Neuronal stem cell (in vitro differentiated cells): ENCODE measurements around the gene HTR3E. TPM values are rescaled to one million over a fixed set of nuclear protein-coding genes. Genes with fewer than 3 reads are reported as not detected.

Experiments used
- DNase-seq: peaks from one replicate; pipeline ENCODE4 v3.0.0-alpha.2; 2013; ENCODE audit warnings: low spot score
- H2AFZ ChIP-seq: one replicate; pipeline ENCODE4 v1.6.1; 2013; ENCODE audit warnings: mild to moderate bottlenecking, low read length, inconsistent platforms
- H2AK5ac ChIP-seq: 2 replicates; pipeline ENCODE4 v1.6.1; 2013; ENCODE audit warnings: low read depth, mild to moderate bottlenecking, inconsistent platforms, low read length, moderate library complexity, mixed read lengths
- H2BK120ac ChIP-seq: 2 replicates; pipeline ENCODE4 v1.6.1; 2013; ENCODE audit warnings: low read depth, mild to moderate bottlenecking, inconsistent platforms, low read length, moderate library complexity, mixed read lengths
- H2BK12ac ChIP-seq: one replicate; pipeline ENCODE4 v1.6.1; 2013; ENCODE audit warnings: low read length, inconsistent platforms
- H2BK15ac ChIP-seq: 2 replicates; pipeline ENCODE4 v1.6.1; 2013; ENCODE audit warnings: mild to moderate bottlenecking, low read length, inconsistent platforms, mixed read lengths
- H2BK5ac ChIP-seq: one replicate; pipeline ENCODE4 v1.6.1; 2013; ENCODE audit warnings: inconsistent platforms, mild to moderate bottlenecking, low read length, moderate library complexity
- H3K14ac ChIP-seq: one replicate; pipeline ENCODE4 v1.6.1; 2013; ENCODE audit warnings: low read length, inconsistent platforms
- H3K18ac ChIP-seq: 2 replicates; pipeline ENCODE4 v1.6.1; 2013; ENCODE audit warnings: low read length, inconsistent platforms
- H3K23ac ChIP-seq: 2 replicates; pipeline ENCODE4 v1.6.1; 2013; ENCODE audit warnings: low read depth, mild to moderate bottlenecking, mixed read lengths, low read length, inconsistent platforms; ENCODE audit not compliant: poor library complexity
- H3K27ac ChIP-seq: replicated peaks from 3 replicates; pipeline ENCODE4 v1.5.1; 2013; ENCODE audit warnings: low read length, inconsistent platforms
- H3K27me3 ChIP-seq, 3 experiments: 2 replicates each; pipeline ENCODE4 v1.6.1; 2013; ENCODE audit warnings: low read length in 3 of 3, mild to moderate bottlenecking in 2 of 3, inconsistent platforms in 1 of 3, low read depth in 1 of 3, mixed read lengths in 1 of 3, moderate library complexity in 1 of 3; ENCODE audit not compliant: control insufficient read depth in 3 of 3, insufficient read depth in 3 of 3
- H3K36me3 ChIP-seq, 2 donors: replicated peaks in 1 of 2; 2 replicates each; pipeline ENCODE4 v1.6.1; 2013; ENCODE audit warnings: low read length in 2 of 2; ENCODE audit not compliant: control insufficient read depth in 2 of 2, insufficient read depth in 2 of 2
- H3K4ac ChIP-seq: 2 replicates; pipeline ENCODE4 v1.6.1; 2013; ENCODE audit warnings: inconsistent platforms, mild to moderate bottlenecking, low read length, moderate library complexity
- H3K4me1 ChIP-seq, 2 donors: 1 replicate in 1 of 2; 2 replicates in 1 of 2; pipeline ENCODE4 v1.6.1; 2013; ENCODE audit warnings: low read length in 2 of 2, low read depth in 1 of 2; ENCODE audit not compliant: control insufficient read depth in 2 of 2, insufficient read depth in 1 of 2
- H3K4me2 ChIP-seq: one replicate; pipeline ENCODE4 v1.6.1; 2013; ENCODE audit warnings: mild to moderate bottlenecking, low read length, inconsistent platforms; ENCODE audit not compliant: insufficient read depth, poor library complexity, severe bottlenecking
- H3K4me3 ChIP-seq, 2 donors: 2 replicates each; pipeline ENCODE4 v1.5.1; 2013; ENCODE audit warnings: low read length in 2 of 2, mild to moderate bottlenecking in 2 of 2, inconsistent platforms in 1 of 2, moderate library complexity in 1 of 2
- H3K79me1 ChIP-seq: one replicate; pipeline ENCODE4 v1.6.1; 2013; ENCODE audit warnings: low read depth, mild to moderate bottlenecking, inconsistent platforms, low read length, moderate library complexity
- H3K9ac ChIP-seq: one replicate; pipeline ENCODE4 v1.6.1; 2013; ENCODE audit warnings: mild to moderate bottlenecking, low read depth, low read length, inconsistent platforms; ENCODE audit not compliant: poor library complexity
- H3K9me3 ChIP-seq, 2 donors: replicated peaks in 1 of 2; 2 replicates each; pipeline versions ENCODE3 to v1.6.1; 2013; ENCODE audit warnings: low read length in 2 of 2, mild to moderate bottlenecking in 2 of 2, inconsistent platforms in 1 of 2, low read depth in 1 of 2, mixed read lengths in 1 of 2, moderate library complexity in 1 of 2; ENCODE audit not compliant: control insufficient read depth in 2 of 2, insufficient read depth in 1 of 2
- H4K8ac ChIP-seq: one replicate; pipeline ENCODE4 v1.6.1; 2013; ENCODE audit warnings: low read depth, mild to moderate bottlenecking, inconsistent platforms, low read length, moderate library complexity
- H4K91ac ChIP-seq: one replicate; pipeline ENCODE4 v1.6.1; 2013; ENCODE audit warnings: low read length, low read depth, mild to moderate bottlenecking, inconsistent platforms; ENCODE audit not compliant: poor library complexity
- WGBS, 2 donors: extraction: QIAGEN DNeasy Blood & Tissue Kit; methylation state at CpG; one replicate each; pipeline ENCODE4 v1.1.7; 2013; ENCODE audit warnings: missing lambda C conversion rate in 2 of 2, mixed read lengths in 1 of 2; ENCODE audit not compliant: insufficient read length in 2 of 2, insufficient replicate concordance in 1 of 2; ENCODE audit errors: extremely low coverage in 2 of 2; 5-methylcytosine and 5-hydroxymethylcytosine counted together
- small RNA-seq: library from polyadenylated mRNA; stranded (forward); fragments of <200 nt; extraction: miRNeasy Mini kit (QIAGEN cat#:217004); gene quantifications from one replicate; pipeline ENCODE3, GENCODE V24; 2013; ENCODE audit not compliant: insufficient read depth

HTR3E gene

GRCh38 chr3:184156522-184156955, 59.7 kb downstream of the HTR3E start:
- no peak overlapping the region for H2BK15ac ChIP-seq
- peaks cover 7 to 10% of the 10 kb centered on the region in 2 donors for H3K4me1 ChIP-seq
- H3K27ac ChIP-seq = peak overlapping the region; percentile 99
- H3K4me3 ChIP-seq = peak overlapping the region; percentile 94 to 100
- peak; percentile 58 for DNase-seq
- H3K27me3 ChIP-seq = no peaks in the 10 kb centered on the region
- peak overlapping the region; percentile 85 for H2AFZ ChIP-seq
- no peak overlapping the region for H3K14ac ChIP-seq
- H2AK5ac ChIP-seq = no peak overlapping the region
- H4K91ac ChIP-seq = no peak overlapping the region
- no peak overlapping the region for H2BK12ac ChIP-seq
- H3K9ac ChIP-seq = peak overlapping the region; percentile 89
- no peak overlapping the region for H3K23ac ChIP-seq
- H3K18ac ChIP-seq = peak overlapping the region; percentile 98
- H3K4me2 ChIP-seq = peak overlapping the region; percentile 80
- WGBS, 2 donors = no CpG with 5 or more reads among the region's 6 CpGs
- peaks cover 7% of the 10 kb centered on the region for H3K79me1 ChIP-seq
- no peak overlapping the region for H2BK120ac ChIP-seq
- peak overlapping the region; percentile 93 for H2BK5ac ChIP-seq
- H3K9me3 ChIP-seq = no peaks in the 10 kb centered on the region
- peaks cover 0 to 12% of the 10 kb centered on the region in 2 donors for H3K36me3 ChIP-seq
- no peak overlapping the region for H4K8ac ChIP-seq
- H3K4ac ChIP-seq = peak overlapping the region; percentile 0

Small RNA genes lying within 50 kb of the gene (small RNA-seq; reads per million reads assigned to genes)
- gene RF00019 = not detected
